RCC 7860 (cell line): ENCODE results near the gene PARP12.

ENCODE experiments used
- DNase-seq: peaks from one replicate; pipeline ENCODE4 v3.0.0-alpha.2; 2015; ENCODE audit warnings: low spot score
- FAIRE-seq: peaks from 2 replicates; lab custom pipeline; 2012; peaks lifted over from hg19 to GRCh38; lab: Jason Lieb, UNC

The PARP12 gene

DNA sequence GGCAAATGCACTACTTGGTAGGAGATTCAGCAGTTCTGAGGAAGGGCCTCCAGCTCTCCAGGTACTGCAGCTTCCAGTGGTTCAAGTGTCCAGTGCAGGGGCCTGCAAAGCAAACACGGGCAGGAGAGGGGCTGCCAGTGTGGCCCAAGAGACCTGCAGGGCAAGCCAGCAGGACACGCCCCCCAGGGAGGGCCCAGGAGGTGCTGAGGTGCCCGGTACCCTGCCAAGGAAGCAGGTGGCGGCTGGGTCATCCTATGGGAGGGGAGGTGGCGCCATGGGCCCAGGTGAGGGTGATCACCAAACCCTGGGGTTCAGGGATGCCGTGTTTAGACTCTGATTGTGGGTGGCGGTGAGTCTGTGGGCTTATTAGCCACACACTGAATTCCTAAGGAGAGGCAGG is 45.7 kb downstream of the PARP12 start:
- FAIRE-seq: no peak

GRCh38 chr7:140016540-140016939 is 46.2 kb downstream of the PARP12 start:
- no peak for FAIRE-seq
- DNase-seq: no peak

More for the DNA sequence above, 45.7 kb downstream of the PARP12 start:
- DNase-seq: no peak

- DNase-seq (no peak), FAIRE-seq (no peak)
Measured at GRCh38 chr7:140015471-140015970, 47.2 kb downstream of the PARP12 start.

GRCh38 chr7:140014123-140014522 is 48.6 kb downstream of the PARP12 start:
- FAIRE-seq: no peak
- no peak for DNase-seq

DNA sequence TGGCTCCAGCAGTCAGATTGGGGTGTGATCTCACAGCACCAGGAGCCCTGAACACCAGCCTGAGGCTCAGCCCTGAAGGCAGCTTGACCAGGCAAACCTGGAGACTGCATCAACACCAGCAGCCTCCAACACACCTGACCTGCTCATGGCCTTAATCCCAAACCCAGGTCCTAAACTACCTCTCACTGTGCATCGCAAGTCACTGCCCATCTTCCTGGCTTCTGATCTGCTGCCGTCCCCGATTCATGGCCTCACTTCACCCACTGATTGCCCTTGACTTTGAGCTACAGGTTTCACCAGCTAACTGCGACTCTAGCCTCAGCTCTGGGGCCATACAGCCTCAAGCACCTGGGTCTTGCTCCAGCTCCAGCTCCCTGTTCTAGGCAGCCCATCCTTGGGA is 49.1 kb downstream of the PARP12 start:
- DNase-seq: no peak
- FAIRE-seq: no peak

- DNase-seq (no peak), FAIRE-seq (no peak)
Measured at GRCh38 chr7:140010194-140010895, 52.4 kb downstream of the PARP12 start.

DNA sequence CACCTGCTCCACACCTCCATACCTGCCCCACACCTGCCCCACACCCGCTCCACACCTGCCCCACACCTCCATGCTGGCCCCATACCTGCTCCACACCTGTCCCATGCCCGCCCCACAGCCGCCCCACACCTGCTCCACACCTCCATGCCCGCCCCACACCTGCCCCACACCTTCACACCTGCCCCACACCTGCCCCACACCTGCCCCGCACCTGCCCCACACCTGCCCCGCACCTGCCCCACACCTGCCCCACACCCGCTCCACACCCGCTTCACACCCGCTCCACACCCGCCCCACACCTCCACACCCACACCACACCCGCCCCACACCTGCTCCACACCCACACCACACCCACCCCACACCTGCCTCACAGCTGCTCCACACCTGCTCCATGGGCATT is 53.0 kb downstream of the PARP12 start:
- no peak for FAIRE-seq
- DNase-seq: no peak

GRCh38 chr7:140008755-140009610 is 53.8 kb downstream of the PARP12 start:
- DNase-seq (no peak), FAIRE-seq (no peak)

DNA sequence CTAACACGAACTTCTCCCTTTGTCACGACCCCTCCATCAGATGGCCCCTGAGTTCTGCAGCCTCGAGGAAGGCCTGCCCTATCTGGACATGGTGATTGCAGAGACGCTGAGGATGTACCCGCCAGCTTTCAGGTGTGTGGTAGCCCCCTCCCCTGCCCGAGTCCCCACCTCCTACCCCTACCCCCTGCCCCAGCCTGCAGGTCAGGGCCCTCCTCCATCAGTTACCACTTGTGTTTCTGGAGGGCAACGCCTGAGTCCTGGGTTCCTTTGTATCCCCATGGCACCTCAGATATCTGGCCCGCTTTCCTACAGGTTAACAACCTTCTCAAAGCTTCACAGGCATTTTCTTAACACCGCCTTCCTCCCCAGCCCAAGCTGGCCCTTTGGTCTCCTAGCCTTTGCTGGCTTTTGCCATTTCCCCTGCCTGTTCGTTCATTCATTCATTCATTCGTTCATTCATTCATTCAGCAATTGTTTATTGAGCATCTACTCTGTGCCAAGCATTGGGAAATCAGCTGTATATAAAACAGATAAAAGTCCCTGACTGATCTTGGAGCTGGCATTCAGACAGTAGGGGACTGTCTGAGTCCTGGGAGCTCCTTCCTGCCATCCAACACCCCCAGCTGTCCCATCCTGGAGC is 55.6 kb downstream of the PARP12 start:
- FAIRE-seq (no peak), DNase-seq (no peak)

- no peak for FAIRE-seq
- DNase-seq: no peak
Measured at GRCh38 chr7:140006600-140006999, 56.2 kb downstream of the PARP12 start.

GRCh38 chr7:140005754-140006503 is 56.8 kb downstream of the PARP12 start:
- DNase-seq (peak; percentile 29), FAIRE-seq (no peak)

DNA sequence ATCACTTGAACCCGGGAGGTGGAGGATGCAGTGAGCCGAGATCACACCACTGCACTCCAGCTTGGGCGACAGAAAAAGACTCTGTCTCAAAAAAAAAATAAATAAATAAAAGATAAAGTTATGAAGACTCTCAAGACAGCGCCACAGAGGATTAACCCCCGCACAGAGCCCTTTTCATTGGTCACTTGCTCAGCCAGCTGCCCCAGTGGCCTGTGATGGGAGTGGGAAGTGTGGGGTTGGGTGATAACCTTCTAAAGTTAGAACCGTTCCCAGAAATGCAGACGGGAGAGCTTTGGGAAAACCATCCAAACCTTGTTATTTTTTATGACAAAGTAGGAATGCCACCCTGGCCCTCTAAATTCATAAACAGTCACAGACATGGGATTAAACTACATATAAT is 57.4 kb downstream of the PARP12 start:
- FAIRE-seq (no peak), DNase-seq (no peak)

- DNase-seq: no peak
- no peak for FAIRE-seq
Measured at GRCh38 chr7:140004672-140005071, 58.1 kb downstream of the PARP12 start.

DNA sequence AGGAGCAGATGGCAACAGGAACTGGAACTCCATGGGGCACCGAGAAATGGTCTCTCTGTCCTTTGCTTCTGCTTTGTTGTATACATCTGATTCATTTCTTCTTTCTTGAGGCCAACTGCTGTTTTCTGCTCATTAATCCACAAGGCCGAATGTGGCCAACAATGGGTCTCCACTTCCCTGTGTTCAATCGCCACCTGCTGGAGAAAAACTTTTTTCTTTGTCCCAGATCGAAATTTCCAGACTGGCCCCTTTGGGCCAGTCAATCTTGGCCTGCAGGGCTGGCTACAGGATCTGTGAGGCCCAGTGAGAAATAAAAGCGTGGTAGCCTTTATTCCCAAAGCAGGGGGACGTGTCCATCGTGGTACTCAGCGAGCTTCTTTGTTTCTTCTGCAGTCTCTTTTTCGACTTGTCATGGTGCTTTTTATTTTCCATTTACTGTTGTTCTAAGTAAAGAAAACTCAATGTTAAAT is 58.8 kb downstream of the PARP12 start:
- DNase-seq (peak; percentile 61), FAIRE-seq (peak; percentile 67)

DNA sequence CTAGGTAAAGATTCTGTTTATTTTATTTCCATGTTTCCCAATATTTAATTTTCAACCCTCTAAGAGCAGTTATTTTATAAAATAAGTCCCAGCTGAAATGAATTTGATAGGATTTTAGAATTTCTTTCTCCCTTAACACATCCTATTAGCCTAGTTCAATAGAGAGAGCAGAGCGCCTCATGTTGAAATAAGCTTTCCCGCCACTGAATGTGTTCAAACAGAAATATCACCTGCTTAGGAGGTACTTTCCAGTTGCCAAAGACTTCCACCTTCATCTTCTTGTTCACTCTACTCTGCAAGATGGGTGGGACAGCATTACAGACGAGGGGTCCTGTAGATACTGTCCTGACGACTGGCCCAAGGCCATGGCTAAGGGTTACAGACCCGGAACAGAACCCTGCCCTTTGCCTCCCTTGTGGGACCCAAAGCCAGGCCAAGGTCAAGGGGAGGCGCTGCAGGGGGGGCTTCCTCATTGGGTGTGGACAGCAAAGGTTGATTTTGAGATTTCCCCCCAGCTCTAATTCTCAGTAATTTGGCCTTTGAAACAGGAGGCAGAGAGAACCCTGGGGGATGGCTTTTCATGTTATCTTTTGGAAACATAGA is 62.0 kb downstream of the PARP12 start:
- DNase-seq: no peak
- FAIRE-seq: no peak

- DNase-seq (no peak), FAIRE-seq (no peak)
Measured at GRCh38 chr7:139999516-139999915, 63.2 kb downstream of the PARP12 start.

- FAIRE-seq (no peak), DNase-seq (no peak)
Measured at GRCh38 chr7:139998572-139998971, 64.2 kb downstream of the PARP12 start.

DNA sequence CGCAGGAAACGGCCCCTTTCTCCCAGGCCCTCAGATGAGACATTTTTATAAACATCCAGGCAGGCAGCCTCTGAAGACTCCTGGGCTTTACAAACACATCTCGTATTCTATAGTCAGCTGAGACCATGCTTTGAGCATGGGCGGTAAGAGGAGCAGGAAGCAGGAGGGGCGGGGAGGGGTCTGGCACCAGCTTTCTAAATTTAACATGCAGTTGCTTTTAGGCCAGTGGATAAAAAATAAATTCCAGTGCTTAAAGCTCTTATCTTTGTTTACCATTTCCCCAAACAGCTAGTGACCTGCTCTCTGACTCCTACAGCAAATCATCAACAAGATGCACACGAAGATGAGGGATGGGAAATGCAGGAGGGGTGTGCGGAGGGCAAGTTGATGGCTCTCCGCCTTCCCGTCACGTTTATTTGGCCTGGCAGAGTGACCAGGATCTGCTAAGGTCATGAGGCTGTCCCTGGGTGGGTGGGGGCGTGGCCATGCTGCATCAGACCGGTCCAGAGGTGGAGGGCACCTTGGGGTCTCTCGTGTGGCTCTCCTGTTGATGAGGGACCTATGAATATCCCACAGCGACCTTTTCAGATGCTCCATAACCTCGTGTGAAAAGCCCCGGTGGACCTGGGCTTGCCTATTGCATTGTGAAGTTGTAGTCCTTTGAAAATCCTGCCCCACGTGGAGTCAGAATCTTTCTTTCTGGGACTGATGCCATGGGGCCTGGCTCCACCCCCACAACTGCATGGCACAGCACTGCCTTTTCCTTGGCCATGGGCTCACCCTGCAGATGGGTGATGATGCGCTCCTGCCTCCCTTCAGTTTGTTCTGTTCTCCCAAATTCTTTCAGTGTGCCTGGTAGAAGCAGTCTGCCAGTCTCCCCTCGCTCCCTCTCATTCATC is 67.5 kb downstream of the PARP12 start:
- no peak for DNase-seq
- no peak for FAIRE-seq

GRCh38 chr7:139994356-139994755 is 68.4 kb downstream of the PARP12 start:
- DNase-seq: no peak
- FAIRE-seq: no peak
